ENCODE data around the gene HSP90B1.
A peak's percentile ranks its signal among the peaks of the same experiment; 100 is the strongest.

Gene HSP90B1

DNA sequence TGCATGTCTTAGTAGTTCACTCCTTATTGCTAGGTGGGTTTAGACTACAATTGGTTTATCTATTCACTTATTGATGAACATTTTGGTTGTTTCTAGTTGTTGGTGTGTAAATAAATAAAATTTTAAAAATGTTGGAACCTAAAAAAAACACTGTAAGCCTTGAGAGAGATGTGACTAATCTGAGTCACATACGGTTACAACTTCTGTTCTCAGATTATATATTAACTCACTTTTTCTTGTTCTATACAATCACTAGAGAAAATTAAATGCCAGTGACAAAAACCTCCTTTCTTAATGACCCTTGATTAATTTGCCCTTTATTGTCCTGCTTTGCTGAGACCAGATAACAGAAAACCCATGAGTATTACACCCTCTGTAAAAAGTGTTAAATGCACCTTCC lies 28.4 kb downstream of the HSP90B1 start:
- Histone ChIP-seq H3K9ac (ENCODE audit: low read length) (peak overlapping the region; percentile 24), H3K27me3 (replicated peaks; ENCODE audit: control insufficient read depth, insufficient read depth, low read length) (no peaks in the 10 kb centered on the region), H3K9me3 (ENCODE audit: control insufficient read depth, low read length) (no peaks in the 10 kb centered on the region), H3K36me3 (ENCODE audit: control insufficient read depth, insufficient read depth, low read length, severe bottlenecking) (peaks cover 10% of the 10 kb centered on the region), H3K4me1 (ENCODE audit: control insufficient read depth, insufficient read depth, low read length) (peaks cover 16% of the 10 kb centered on the region), H3K4me3 (ENCODE audit: low read length) (no peak overlapping the region)
- no peak for DNase-seq (ENCODE audit: low read depth)

DNA sequence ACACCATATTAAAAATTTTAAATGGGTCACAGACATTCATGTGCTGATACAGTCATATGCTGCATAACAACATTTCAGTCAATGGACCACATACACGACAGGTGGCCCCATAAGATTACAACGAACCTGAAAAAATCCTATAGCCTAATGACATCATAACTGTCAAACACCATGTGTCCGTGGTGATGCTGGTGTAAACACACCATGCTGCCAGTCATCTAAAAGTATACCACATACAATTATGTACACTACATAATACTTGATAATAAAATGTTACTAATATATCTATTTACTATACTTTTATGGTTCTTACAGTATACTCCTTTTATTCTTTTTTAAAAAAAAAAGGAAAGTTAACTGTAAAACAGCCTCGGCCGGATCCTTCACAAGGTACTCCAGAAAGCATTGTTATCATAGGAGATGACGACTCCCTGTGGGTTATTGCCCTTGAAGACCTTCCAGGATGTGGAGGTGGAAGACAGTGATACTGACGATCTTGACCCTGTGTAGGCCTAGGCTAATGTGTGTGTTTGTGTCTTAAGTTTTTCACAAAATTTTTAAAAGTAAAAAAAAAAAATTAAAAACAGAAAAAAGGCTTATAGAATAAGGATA lies 30.5 kb downstream of the HSP90B1 start:
- Histone ChIP-seq H3K4me1 (ENCODE audit: control insufficient read depth, insufficient read depth, low read length) (peaks cover 25% of the 10 kb centered on the region), H3K9ac (ENCODE audit: low read length) (no peak overlapping the region), H3K9me3 (ENCODE audit: control insufficient read depth, low read length) (no peaks in the 10 kb centered on the region), H3K4me3 (ENCODE audit: low read length) (no peak overlapping the region), H3K27me3 (replicated peaks; ENCODE audit: control insufficient read depth, insufficient read depth, low read length) (no peaks in the 10 kb centered on the region), H3K36me3 (ENCODE audit: control insufficient read depth, insufficient read depth, low read length, severe bottlenecking) (no peaks in the 10 kb centered on the region)
- no peak for DNase-seq (ENCODE audit: low read depth)

DNA sequence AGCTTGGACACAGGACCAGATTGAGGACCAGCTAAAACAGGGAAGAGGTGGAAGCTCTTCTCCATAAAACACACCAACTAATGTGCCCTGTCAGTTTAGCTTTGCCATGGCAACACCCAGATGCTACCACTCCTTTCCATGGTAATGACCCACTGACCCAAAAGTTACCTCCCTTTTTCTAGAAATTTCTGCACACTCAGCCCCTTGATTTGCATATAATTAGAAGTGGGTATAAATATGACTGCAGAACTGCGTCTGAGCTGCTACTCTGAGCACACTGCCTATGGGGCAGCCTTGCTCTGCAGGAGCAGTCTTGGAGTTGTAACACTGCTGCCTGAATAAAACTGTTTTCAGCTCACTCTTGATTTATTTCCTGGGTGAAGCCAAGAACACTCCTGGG lies 32.3 kb downstream of the HSP90B1 start:
- Histone ChIP-seq H3K36me3 (ENCODE audit: control insufficient read depth, insufficient read depth, low read length, severe bottlenecking) (no peaks in the 10 kb centered on the region), H3K27me3 (replicated peaks; ENCODE audit: control insufficient read depth, insufficient read depth, low read length) (no peaks in the 10 kb centered on the region), H3K9ac (ENCODE audit: low read length) (no peak overlapping the region), H3K4me1 (ENCODE audit: control insufficient read depth, insufficient read depth, low read length) (peaks cover 21% of the 10 kb centered on the region), H3K9me3 (ENCODE audit: control insufficient read depth, low read length) (no peaks in the 10 kb centered on the region), H3K4me3 (ENCODE audit: low read length) (no peak overlapping the region)
- no peak for DNase-seq (ENCODE audit: low read depth)

DNA sequence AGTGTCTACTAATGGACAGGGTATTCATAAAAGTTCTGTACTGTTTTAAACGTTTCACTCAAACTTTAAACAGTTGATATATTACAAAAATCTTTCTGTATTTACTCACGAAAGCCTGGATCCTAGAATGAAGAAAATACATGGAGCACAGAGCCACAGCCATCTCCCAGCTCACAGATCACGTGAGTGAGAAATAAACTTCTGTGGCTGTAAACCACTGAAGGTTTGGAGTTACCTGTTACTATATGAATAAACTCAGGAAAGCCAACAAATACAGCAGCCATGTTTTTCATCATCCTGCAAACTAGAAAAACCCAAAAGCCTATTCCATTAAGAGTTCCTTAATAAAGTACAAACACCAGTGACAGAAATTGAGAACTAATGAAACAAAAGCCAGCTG lies 34.6 kb downstream of the HSP90B1 start:
- Histone ChIP-seq H3K4me3 (ENCODE audit: low read length) (peak overlapping the region; percentile 91), H3K9ac (ENCODE audit: low read length) (peak overlapping the region; percentile 97), H3K27me3 (replicated peaks; ENCODE audit: control insufficient read depth, insufficient read depth, low read length) (no peaks in the 10 kb centered on the region), H3K36me3 (ENCODE audit: control insufficient read depth, insufficient read depth, low read length, severe bottlenecking) (no peaks in the 10 kb centered on the region), H3K4me1 (ENCODE audit: control insufficient read depth, insufficient read depth, low read length) (peaks cover 34% of the 10 kb centered on the region), H3K9me3 (ENCODE audit: control insufficient read depth, low read length) (no peaks in the 10 kb centered on the region)
- no peak for DNase-seq (ENCODE audit: low read depth)

DNA sequence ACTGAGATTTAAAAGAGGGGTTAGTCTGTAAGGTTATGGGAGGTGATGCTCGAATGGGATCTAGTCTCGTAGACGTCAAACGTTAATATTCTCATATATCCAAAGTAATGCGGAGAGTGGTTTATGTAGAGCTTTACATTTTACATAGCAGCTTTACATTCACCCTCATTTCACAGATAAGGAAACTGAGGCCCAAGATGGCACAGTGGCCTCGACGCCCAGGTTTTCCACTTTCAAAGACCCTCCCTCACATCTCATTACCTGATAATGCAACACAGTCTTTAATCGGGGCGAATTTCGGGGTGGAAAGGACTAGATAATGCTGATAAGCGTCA lies 35.0 kb downstream of the HSP90B1 start:
- Histone ChIP-seq H3K4me1 (ENCODE audit: control insufficient read depth, insufficient read depth, low read length) (peaks cover 36% of the 10 kb centered on the region), H3K9ac (ENCODE audit: low read length) (peak overlapping the region; percentile 97), H3K9me3 (ENCODE audit: control insufficient read depth, low read length) (no peaks in the 10 kb centered on the region), H3K4me3 (ENCODE audit: low read length) (peak overlapping the region; percentile 91), H3K36me3 (ENCODE audit: control insufficient read depth, insufficient read depth, low read length, severe bottlenecking) (no peaks in the 10 kb centered on the region), H3K27me3 (replicated peaks; ENCODE audit: control insufficient read depth, insufficient read depth, low read length) (no peaks in the 10 kb centered on the region)
- peak; percentile 22 for DNase-seq (ENCODE audit: low read depth)

DNA sequence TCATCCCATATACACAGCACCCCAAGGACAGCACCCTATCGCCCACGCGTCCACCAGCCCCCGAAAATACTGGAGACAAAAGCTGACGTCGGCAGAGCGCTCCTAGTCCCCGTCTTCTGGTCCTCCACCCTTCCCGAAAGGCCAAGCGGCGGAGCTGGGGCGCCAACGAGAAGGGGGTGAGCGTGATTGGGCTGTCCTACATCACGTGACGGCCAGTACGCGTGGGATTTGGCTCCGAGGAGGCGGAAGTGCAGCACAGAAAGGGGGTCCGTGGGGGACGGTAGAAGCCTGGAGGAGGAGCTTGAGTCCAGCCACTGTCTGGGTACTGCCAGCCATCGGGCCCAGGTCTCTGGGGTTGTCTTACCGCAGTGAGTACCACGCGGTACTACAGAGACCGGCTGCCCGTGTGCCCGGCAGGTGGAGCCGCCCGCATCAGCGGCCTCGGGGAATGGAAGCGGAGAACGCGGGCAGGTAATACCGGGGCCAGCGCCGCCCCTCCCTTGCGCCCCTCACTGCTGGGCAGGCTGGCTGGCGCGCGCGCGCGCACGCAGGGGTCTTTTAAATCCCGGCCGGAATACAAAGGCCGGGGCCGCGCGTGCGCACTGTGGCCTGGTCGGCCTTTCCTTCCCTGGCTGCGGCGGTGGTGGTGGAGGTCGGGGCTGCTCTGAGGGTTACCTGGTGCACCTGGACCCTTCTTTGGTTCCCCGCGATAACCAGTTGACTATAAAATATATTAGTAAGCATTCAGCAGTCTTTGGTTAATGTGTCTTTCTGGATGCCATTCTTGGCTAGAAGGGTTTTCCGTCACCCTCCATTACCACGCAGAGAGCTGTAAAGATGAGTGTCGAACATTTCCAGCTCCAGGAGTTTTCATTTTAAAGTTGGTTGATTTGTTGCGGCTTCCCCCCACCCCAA lies 35.6 kb downstream of the HSP90B1 start, which contains the start of gene TDG:
TDG (plus strand) TSS at position 283 of the 915 bp plus-strand sequence; CDS start at position 449, 166 bp downstream.
- H3K9ac ChIP-seq (ENCODE audit: low read length), result peak within 1 kb of the TSS; percentile 97
- peak; percentile 99 for DNase-seq (ENCODE audit: low read depth)
- no peaks in the 10 kb centered on the region for H3K9me3 ChIP-seq (ENCODE audit: control insufficient read depth, low read length)
- H3K4me3 ChIP-seq (ENCODE audit: low read length), result peak within 1 kb of the TSS; percentile 91
- H3K4me1 ChIP-seq (ENCODE audit: control insufficient read depth, insufficient read depth, low read length), result peaks cover 36% of the 10 kb centered on the region
- H3K27me3 ChIP-seq (replicated peaks; ENCODE audit: control insufficient read depth, insufficient read depth, low read length), result no peaks in the 10 kb centered on the region
- no peaks in the 10 kb centered on the region for H3K36me3 ChIP-seq (ENCODE audit: control insufficient read depth, insufficient read depth, low read length, severe bottlenecking)

DNA sequence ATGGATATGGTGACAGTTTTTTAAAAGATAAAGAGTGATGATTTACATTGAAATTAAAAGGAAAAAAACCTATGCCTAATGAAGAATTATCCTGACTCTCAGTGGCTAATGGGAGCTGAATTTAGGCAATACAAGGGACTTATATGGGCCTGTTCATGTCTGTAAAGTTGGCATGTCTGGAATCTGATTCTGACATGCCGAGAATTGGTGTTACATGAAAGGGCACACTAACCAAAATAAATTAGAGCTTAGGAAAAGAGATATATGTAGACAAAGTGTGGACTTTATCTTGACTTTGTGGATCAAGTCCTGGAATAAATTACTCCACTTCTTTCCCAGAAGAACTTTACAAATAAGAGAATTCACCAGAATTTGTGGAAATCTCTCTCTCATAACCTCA lies 36.5 kb downstream of the HSP90B1 start:
- peaks cover 36% of the 10 kb centered on the region for H3K4me1 ChIP-seq (ENCODE audit: control insufficient read depth, insufficient read depth, low read length)
- peak overlapping the region; percentile 91 for H3K4me3 ChIP-seq (ENCODE audit: low read length)
- H3K27me3 ChIP-seq (replicated peaks; ENCODE audit: control insufficient read depth, insufficient read depth, low read length), result no peaks in the 10 kb centered on the region
- peak overlapping the region; percentile 97 for H3K9ac ChIP-seq (ENCODE audit: low read length)
- no peaks in the 10 kb centered on the region for H3K36me3 ChIP-seq (ENCODE audit: control insufficient read depth, insufficient read depth, low read length, severe bottlenecking)
- H3K9me3 ChIP-seq (ENCODE audit: control insufficient read depth, low read length), result no peaks in the 10 kb centered on the region
- DNase-seq (ENCODE audit: low read depth), result peak; percentile 59

DNA sequence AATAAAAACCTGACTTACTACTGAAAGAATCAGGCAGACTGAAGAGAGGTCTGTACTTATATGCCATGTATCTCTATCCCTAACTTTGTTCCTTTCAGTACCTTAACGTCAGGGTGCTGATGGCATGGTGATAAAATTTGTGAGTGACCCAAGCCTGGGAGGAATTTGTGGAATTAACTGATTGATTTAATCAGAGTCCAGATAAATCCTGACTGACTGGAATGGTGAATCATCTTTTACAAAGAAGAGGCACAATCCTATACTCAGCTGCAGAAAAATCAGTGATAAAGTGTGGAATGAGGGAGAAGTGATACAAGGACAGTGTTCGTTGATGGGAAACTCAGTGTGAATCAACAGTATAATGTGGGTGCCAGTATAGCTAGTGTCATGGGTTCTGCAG lies 39.2 kb downstream of the HSP90B1 start:
- DNase-seq (ENCODE audit: low read depth), result peak; percentile 48
- H3K4me3 ChIP-seq (ENCODE audit: low read length), result no peak overlapping the region
- H3K9ac ChIP-seq (ENCODE audit: low read length), result no peak overlapping the region
- no peaks in the 10 kb centered on the region for H3K9me3 ChIP-seq (ENCODE audit: control insufficient read depth, low read length)
- H3K4me1 ChIP-seq (ENCODE audit: control insufficient read depth, insufficient read depth, low read length), result peaks cover 29% of the 10 kb centered on the region
- peaks cover 14% of the 10 kb centered on the region for H3K36me3 ChIP-seq (ENCODE audit: control insufficient read depth, insufficient read depth, low read length, severe bottlenecking)
- H3K27me3 ChIP-seq (replicated peaks; ENCODE audit: control insufficient read depth, insufficient read depth, low read length), result no peaks in the 10 kb centered on the region

DNA sequence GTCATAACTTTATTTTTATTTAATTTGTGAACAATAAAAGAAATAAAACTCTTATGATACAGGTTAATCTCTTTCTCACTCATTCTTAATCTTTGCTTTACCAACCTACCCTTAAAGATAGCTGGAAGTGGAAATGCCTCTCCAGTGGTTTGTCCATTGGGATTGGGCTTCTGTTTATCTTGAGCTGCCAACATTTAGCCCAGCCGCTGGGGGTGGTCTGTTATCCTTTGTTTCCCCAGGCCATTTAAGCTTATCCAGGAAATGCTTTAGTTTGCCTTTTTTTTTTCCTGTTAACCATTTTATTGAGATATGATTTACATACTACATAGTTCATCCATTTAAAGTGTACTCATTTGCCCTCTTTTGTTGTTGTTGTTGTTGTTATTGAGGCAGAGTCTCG lies 43.7 kb downstream of the HSP90B1 start:
- H3K36me3 ChIP-seq (ENCODE audit: control insufficient read depth, insufficient read depth, low read length, severe bottlenecking), result peaks cover 33% of the 10 kb centered on the region
- no peaks in the 10 kb centered on the region for H3K27me3 ChIP-seq (replicated peaks; ENCODE audit: control insufficient read depth, insufficient read depth, low read length)
- DNase-seq (ENCODE audit: low read depth), result no peak
- H3K4me1 ChIP-seq (ENCODE audit: control insufficient read depth, insufficient read depth, low read length), result peaks cover 10% of the 10 kb centered on the region
- H3K9ac ChIP-seq (ENCODE audit: low read length), result no peak overlapping the region
- H3K9me3 ChIP-seq (ENCODE audit: control insufficient read depth, low read length), result no peaks in the 10 kb centered on the region
- H3K4me3 ChIP-seq (ENCODE audit: low read length), result no peak overlapping the region

DNA sequence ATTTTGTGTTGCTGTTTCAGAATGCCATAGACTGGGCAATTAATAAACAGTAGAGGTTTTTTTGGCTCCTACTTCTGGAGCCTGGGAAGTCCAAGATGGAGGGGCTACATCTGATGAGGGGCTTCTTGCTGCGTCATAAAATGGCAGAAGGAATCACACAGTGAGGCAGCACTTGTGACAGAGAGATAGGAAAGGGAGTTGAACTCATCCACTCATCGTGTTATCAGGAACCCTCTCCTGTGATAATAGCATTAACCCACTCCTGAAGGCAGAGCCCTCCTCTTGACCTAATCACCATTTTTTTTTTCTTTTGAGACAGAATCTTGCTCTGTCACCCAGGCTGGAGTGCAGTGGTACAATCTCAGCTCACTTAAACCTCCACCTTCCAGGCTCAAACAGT lies 45.2 kb downstream of the HSP90B1 start:
- H3K4me1 ChIP-seq (ENCODE audit: control insufficient read depth, insufficient read depth, low read length), result no peaks in the 10 kb centered on the region

DNA sequence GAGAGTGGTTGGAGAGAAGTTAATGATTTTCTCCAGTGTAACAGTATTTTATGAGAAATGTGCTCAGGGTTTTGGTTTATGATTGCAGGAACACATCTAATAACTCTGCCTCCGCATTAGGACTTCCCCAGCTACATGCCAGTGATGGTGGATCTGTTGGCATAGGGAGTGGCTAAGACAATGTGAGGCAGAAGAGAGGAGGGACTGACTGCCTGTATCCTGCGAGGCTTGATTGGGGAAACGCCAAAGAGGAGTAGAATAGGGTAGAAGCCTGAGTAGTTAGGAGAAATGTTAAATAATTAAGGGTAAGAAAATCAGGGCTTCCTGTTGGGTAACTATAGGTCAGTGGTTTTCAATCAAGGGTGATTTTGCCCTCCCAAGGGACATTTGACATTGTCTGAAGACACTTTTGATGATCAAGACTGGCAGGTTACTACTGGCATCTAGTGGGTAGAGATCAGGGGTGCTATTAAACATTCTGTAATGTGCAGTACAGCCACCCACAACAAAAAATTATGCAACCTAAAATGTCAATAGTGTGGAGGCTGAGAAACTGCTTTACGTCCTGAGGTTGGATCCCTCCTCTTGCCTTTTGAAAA lies 48.3 kb downstream of the HSP90B1 start:
- Histone ChIP-seq H3K9ac (ENCODE audit: low read length) (no peak overlapping the region), H3K36me3 (ENCODE audit: control insufficient read depth, insufficient read depth, low read length, severe bottlenecking) (peaks cover 71% of the 10 kb centered on the region), H3K4me1 (ENCODE audit: control insufficient read depth, insufficient read depth, low read length) (no peaks in the 10 kb centered on the region), H3K4me3 (ENCODE audit: low read length) (no peak overlapping the region), H3K9me3 (ENCODE audit: control insufficient read depth, low read length) (no peaks in the 10 kb centered on the region), H3K27me3 (replicated peaks; ENCODE audit: control insufficient read depth, insufficient read depth, low read length) (no peaks in the 10 kb centered on the region)
- DNase-seq (ENCODE audit: low read depth), result no peak

More for the DNA sequence above, 45.2 kb downstream of the HSP90B1 start:
- peaks cover 45% of the 10 kb centered on the region for H3K36me3 ChIP-seq (ENCODE audit: control insufficient read depth, insufficient read depth, low read length, severe bottlenecking)
- H3K9ac ChIP-seq (ENCODE audit: low read length), result no peak overlapping the region
- no peaks in the 10 kb centered on the region for H3K9me3 ChIP-seq (ENCODE audit: control insufficient read depth, low read length)
- no peaks in the 10 kb centered on the region for H3K27me3 ChIP-seq (replicated peaks; ENCODE audit: control insufficient read depth, insufficient read depth, low read length)
- DNase-seq (ENCODE audit: low read depth), result no peak
- H3K4me3 ChIP-seq (ENCODE audit: low read length), result no peak overlapping the region
